ENCODE measurements around the gene MGAT5. TPM values are rescaled to one million over a fixed set of nuclear protein-coding genes. Genes with fewer than 3 reads are reported as not detected.

The MGAT5 gene, protein sequence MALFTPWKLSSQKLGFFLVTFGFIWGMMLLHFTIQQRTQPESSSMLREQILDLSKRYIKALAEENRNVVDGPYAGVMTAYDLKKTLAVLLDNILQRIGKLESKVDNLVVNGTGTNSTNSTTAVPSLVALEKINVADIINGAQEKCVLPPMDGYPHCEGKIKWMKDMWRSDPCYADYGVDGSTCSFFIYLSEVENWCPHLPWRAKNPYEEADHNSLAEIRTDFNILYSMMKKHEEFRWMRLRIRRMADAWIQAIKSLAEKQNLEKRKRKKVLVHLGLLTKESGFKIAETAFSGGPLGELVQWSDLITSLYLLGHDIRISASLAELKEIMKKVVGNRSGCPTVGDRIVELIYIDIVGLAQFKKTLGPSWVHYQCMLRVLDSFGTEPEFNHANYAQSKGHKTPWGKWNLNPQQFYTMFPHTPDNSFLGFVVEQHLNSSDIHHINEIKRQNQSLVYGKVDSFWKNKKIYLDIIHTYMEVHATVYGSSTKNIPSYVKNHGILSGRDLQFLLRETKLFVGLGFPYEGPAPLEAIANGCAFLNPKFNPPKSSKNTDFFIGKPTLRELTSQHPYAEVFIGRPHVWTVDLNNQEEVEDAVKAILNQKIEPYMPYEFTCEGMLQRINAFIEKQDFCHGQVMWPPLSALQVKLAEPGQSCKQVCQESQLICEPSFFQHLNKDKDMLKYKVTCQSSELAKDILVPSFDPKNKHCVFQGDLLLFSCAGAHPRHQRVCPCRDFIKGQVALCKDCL
- total RNA-seq (10 to 100 TPM; 35.5 to 48.0 (median 40.3) TPM), polyA plus RNA-seq (1 to 10 TPM; 5.3 to 8.5 TPM), total RNA-seq (90.9 reads per million, percentile 83 among the genes with 10 or more reads in this experiment)

- peak within 1 kb of the TSS in 8 of 10 donors; percentile 36 to 74 (median 47) for H3K4me3 Mint-ChIP-seq
- H3K36me3 Mint-ChIP-seq = peaks cover 0 to 35% (median 22%) of the 10 kb centered on the region in 5 donors
- Histone ChIP-seq H3K4me1 (ENCODE audit: control insufficient read depth in 2 of 2, insufficient read depth in 2 of 2, low read length in 2 of 2) (peaks cover 43 to 78% of the 10 kb centered on the region in 2 donors), H3K36me3 (ENCODE audit: control insufficient read depth in 2 of 3, insufficient read depth in 3 of 3, low read length in 3 of 3) (no peaks in the 10 kb centered on the region), H3K27me3 (ENCODE audit: control insufficient read depth in 2 of 2, insufficient read depth in 2 of 2, low read length in 2 of 2) (no peaks in the 10 kb centered on the region), H3K27ac (ENCODE audit: low read depth, low read length) (no peak within 1 kb of the TSS), H3K4me3 (ENCODE audit: low read length) (no peak within 1 kb of the TSS), H3K9me3 (ENCODE audit: control insufficient read depth in 2 of 3, low read length in 3 of 3) (no peaks in the 10 kb centered on the region)
- ATAC-seq (no peak), DNase-seq (no peak)
- ChIA-PET CTCF (interaction anchor here (0.9 kb wide), 1 partner anchor 9 kb away, joined by 3 read pairs; no protein-coding TSS in a partner anchor), POLR2A (no interaction called here)
- no peaks in the 10 kb centered on the region for H3K9me3 Mint-ChIP-seq
- H3K27me3 Mint-ChIP-seq = no peaks in the 10 kb centered on the region
- intact Hi-C loops (cut with micrococcal nuclease) = loop anchor here in 1 of 2 donors (10.0 kb wide), 1 partner anchor 1491 kb away; the partner anchor contains the start of gene UBXN4
- peak within 1 kb of the TSS in 7 of 9 donors; percentile 14 to 72 (median 67) for H3K27ac Mint-ChIP-seq
- H3K4me1 Mint-ChIP-seq = peaks cover 56 to 96% (median 94%) of the 10 kb centered on the region in 7 donors
Observed at GRCh38 chr2:134253804-134254203, at the start of gene MGAT5. Gene MGAT5 (plus strand): TSS chr2:134254072. CDS start chr2:134254404, 332 bp downstream.

- POLR2A ChIA-PET = interaction anchor here (1.2 to 4.4 kb wide), 5 partner anchors 9 to 86 kb away, joined by 3 to 35 read pairs (median 5); no protein-coding TSS in a partner anchor
- DNase-seq = peak in 1 of 9 donors; percentile 16
- Histone ChIP-seq H3K27me3 (ENCODE audit: control insufficient read depth in 2 of 2, insufficient read depth in 2 of 2, low read length in 2 of 2) (no peaks in the 10 kb centered on the region), H3K4me1 (ENCODE audit: control insufficient read depth in 2 of 2, insufficient read depth in 2 of 2, low read length in 2 of 2) (peaks cover 21 to 34% of the 10 kb centered on the region in 2 donors), H3K27ac (ENCODE audit: low read depth, low read length) (no peak overlapping the region), H3K4me3 (ENCODE audit: low read length) (no peak overlapping the region), H3K9me3 (ENCODE audit: control insufficient read depth in 2 of 3, low read length in 3 of 3) (no peaks in the 10 kb centered on the region), H3K36me3 (ENCODE audit: control insufficient read depth in 2 of 3, insufficient read depth in 3 of 3, low read length in 3 of 3) (no peaks in the 10 kb centered on the region)
- Mint-ChIP-seq H3K27me3 (no peaks in the 10 kb centered on the region), H3K4me1 (peaks cover 15 to 30% (median 22%) of the 10 kb centered on the region in 7 donors), H3K36me3 (no peaks in the 10 kb centered on the region), H3K27ac (no peak overlapping the region), H3K9me3 (no peaks in the 10 kb centered on the region), H3K4me3 (no peak overlapping the region)
- intact Hi-C loops (cut with micrococcal nuclease) = loop anchor here (5.0 kb wide), 4 partner anchors 42 to 318 kb away; no protein-coding TSS in a partner anchor
- ATAC-seq = no peak
- CTCF ChIA-PET = interaction anchor here (0.6 to 4.4 kb wide), 6 partner anchors 27 to 105 kb away, joined by 3 to 93 read pairs (median 4); no protein-coding TSS in a partner anchor
Observed at GRCh38 chr2:134205087-134205486, 48.8 kb upstream of the MGAT5 start.

GRCh38 chr2:134206031-134206430, 47.8 kb upstream of the MGAT5 start:
- H3K9me3 Mint-ChIP-seq = no peaks in the 10 kb centered on the region
- no peaks in the 10 kb centered on the region for H3K36me3 ChIP-seq (ENCODE audit: control insufficient read depth in 2 of 3, insufficient read depth in 3 of 3, low read length in 3 of 3)
- H3K4me3 Mint-ChIP-seq = peak overlapping the region in 1 of 10 donors; percentile 28
- no peaks in the 10 kb centered on the region for H3K27me3 ChIP-seq (ENCODE audit: control insufficient read depth in 2 of 2, insufficient read depth in 2 of 2, low read length in 2 of 2)
- ChIA-PET POLR2A (interaction anchor here (1.2 to 4.4 kb wide), 6 partner anchors 8 to 87 kb away, joined by 3 to 35 read pairs (median 4); no protein-coding TSS in a partner anchor), CTCF (interaction anchor here (0.6 to 4.4 kb wide), 9 partner anchors 11 to 127 kb away, joined by 3 to 93 read pairs (median 3); no protein-coding TSS in a partner anchor)
- H3K4me1 ChIP-seq (ENCODE audit: control insufficient read depth in 2 of 2, insufficient read depth in 2 of 2, low read length in 2 of 2) = peaks cover 21 to 34% of the 10 kb centered on the region in 2 donors
- no peaks in the 10 kb centered on the region for H3K9me3 ChIP-seq (ENCODE audit: control insufficient read depth in 2 of 3, low read length in 3 of 3)
- intact Hi-C loops (cut with micrococcal nuclease) = loop anchor here (5.0 kb wide), 4 partner anchors 41 to 319 kb away; no protein-coding TSS in a partner anchor
- H3K27me3 Mint-ChIP-seq = no peaks in the 10 kb centered on the region
- H3K4me3 ChIP-seq (ENCODE audit: low read length) = no peak overlapping the region
- peak; percentile 48 for ATAC-seq
- peak overlapping the region in 4 of 9 donors; percentile 15 to 64 (median 40) for H3K27ac Mint-ChIP-seq
- no peak overlapping the region for H3K27ac ChIP-seq (ENCODE audit: low read depth, low read length)
- no peaks in the 10 kb centered on the region for H3K36me3 Mint-ChIP-seq
- no peak for DNase-seq
- H3K4me1 Mint-ChIP-seq = peaks cover 10 to 27% (median 20%) of the 10 kb centered on the region in 7 donors

DNA sequence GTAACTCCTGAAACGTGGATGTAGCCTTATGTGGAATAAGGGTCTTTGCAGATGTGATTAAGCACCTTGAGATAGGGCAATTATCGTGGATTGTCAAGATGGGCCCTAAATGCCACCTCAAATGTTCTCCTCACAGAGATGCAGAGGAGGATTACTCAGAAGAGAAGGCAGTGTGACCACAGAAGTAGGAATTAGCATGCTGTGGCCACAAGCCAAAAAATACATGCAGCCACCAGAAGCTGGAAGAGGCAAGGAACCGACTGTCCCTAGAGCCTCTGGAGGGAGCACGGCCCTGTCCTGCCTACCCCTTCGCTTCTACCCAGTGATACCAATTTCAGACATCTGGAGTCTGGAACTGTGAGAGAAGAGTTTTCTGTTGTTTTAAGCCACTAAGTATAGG, 47.3 kb upstream of the MGAT5 start:
- H3K4me3 ChIP-seq (ENCODE audit: low read length) = no peak overlapping the region
- CTCF ChIA-PET = interaction anchor here (0.9 to 4.4 kb wide), 9 partner anchors 8 to 205 kb away, joined by 3 to 93 read pairs (median 6); no protein-coding TSS in a partner anchor
- no peak for DNase-seq
- peaks cover 21 to 34% of the 10 kb centered on the region in 2 donors for H3K4me1 ChIP-seq (ENCODE audit: control insufficient read depth in 2 of 2, insufficient read depth in 2 of 2, low read length in 2 of 2)
- H3K36me3 ChIP-seq (ENCODE audit: control insufficient read depth in 2 of 3, insufficient read depth in 3 of 3, low read length in 3 of 3) = no peaks in the 10 kb centered on the region
- H3K36me3 Mint-ChIP-seq = no peaks in the 10 kb centered on the region
- POLR2A ChIA-PET = interaction anchor here (1.2 to 4.4 kb wide), 4 partner anchors 25 to 87 kb away, joined by 3 to 35 read pairs (median 6); no protein-coding TSS in a partner anchor
- peak overlapping the region in 4 of 9 donors; percentile 2 to 41 (median 21) for H3K27ac Mint-ChIP-seq
- H3K27me3 ChIP-seq (ENCODE audit: control insufficient read depth in 2 of 2, insufficient read depth in 2 of 2, low read length in 2 of 2) = no peaks in the 10 kb centered on the region
- no peak for ATAC-seq
- H3K27me3 Mint-ChIP-seq = no peaks in the 10 kb centered on the region
- H3K4me3 Mint-ChIP-seq = no peak overlapping the region
- peaks cover 10 to 22% (median 19%) of the 10 kb centered on the region in 7 donors for H3K4me1 Mint-ChIP-seq
- no peaks in the 10 kb centered on the region for H3K9me3 ChIP-seq (ENCODE audit: control insufficient read depth in 2 of 3, low read length in 3 of 3)
- no peak overlapping the region for H3K27ac ChIP-seq (ENCODE audit: low read depth, low read length)
- intact Hi-C loops (cut with micrococcal nuclease) = loop anchor here (5.0 kb wide), 4 partner anchors 41 to 319 kb away; no protein-coding TSS in a partner anchor
- no peaks in the 10 kb centered on the region for H3K9me3 Mint-ChIP-seq

DNA sequence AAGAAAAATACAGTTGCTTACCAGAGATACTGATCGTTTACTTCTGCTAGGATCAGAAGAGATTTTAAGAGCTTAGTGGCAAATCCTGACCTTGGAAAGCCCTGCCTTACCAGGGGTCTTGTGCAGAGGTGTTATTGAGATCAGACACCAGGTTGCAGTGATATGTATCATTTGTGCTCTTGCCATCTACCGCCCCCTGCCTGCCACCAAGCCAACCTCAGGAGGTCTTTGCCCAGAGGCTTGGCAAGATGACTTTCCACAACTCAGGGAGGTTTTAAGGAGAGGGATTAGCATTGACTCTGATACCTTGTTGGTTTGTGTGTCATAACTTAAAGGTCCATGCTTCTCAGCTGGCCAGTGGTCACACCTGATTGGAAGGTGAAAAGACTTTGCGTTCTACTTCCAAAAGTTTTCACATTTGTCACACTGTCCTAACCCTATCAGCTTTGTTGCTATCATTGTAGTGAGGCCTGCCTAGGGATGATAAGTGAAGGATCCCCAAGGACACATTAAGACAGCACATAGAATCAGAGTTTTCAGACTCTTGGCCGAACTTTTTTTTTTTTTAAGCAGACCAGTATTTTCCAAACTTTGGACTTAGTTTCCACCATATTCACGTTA, 46.2 kb upstream of the MGAT5 start:
- H3K9me3 Mint-ChIP-seq = peaks cover 0 to 5% (median 0%) of the 10 kb centered on the region in 11 donors
- intact Hi-C loops (cut with micrococcal nuclease) = loop anchor here (5.0 kb wide), 4 partner anchors 40 to 320 kb away; no protein-coding TSS in a partner anchor
- DNase-seq = peak; percentile 39 to 62 (median 53)
- peak overlapping the region in 1 of 9 donors; percentile 53 for H3K27ac Mint-ChIP-seq
- CTCF ChIA-PET = interaction anchor here (0.7 to 4.4 kb wide), 14 partner anchors 9 to 318 kb away, joined by 3 to 93 read pairs (median 4); no protein-coding TSS in a partner anchor
- no peaks in the 10 kb centered on the region for H3K27me3 Mint-ChIP-seq
- Histone ChIP-seq H3K27ac (ENCODE audit: low read depth, low read length) (no peak overlapping the region), H3K27me3 (ENCODE audit: control insufficient read depth in 2 of 2, insufficient read depth in 2 of 2, low read length in 2 of 2) (no peaks in the 10 kb centered on the region), H3K9me3 (ENCODE audit: control insufficient read depth in 2 of 3, low read length in 3 of 3) (no peaks in the 10 kb centered on the region), H3K4me1 (ENCODE audit: control insufficient read depth in 2 of 2, insufficient read depth in 2 of 2, low read length in 2 of 2) (peaks cover 21 to 34% of the 10 kb centered on the region in 2 donors), H3K4me3 (ENCODE audit: low read length) (no peak overlapping the region), H3K36me3 (ENCODE audit: control insufficient read depth in 2 of 3, insufficient read depth in 3 of 3, low read length in 3 of 3) (no peaks in the 10 kb centered on the region)
- H3K4me3 Mint-ChIP-seq = no peak overlapping the region
- ATAC-seq = peak; percentile 92
- H3K36me3 Mint-ChIP-seq = peaks cover 0 to 1% (median 0%) of the 10 kb centered on the region in 5 donors
- POLR2A ChIA-PET = interaction anchor here (0.6 to 4.4 kb wide), 5 partner anchors 24 to 151 kb away, joined by 3 to 35 read pairs (median 3); no protein-coding TSS in a partner anchor
- peaks cover 5 to 17% (median 11%) of the 10 kb centered on the region in 7 donors for H3K4me1 Mint-ChIP-seq

All from naive thymus-derived CD4-positive, alpha-beta T cell (primary cell).